ENCODE results near the gene ZNF536. TPM values are rescaled to one million over a fixed set of nuclear protein-coding genes. Genes with fewer than 3 reads are reported as not detected.

Gene ZNF536
- total and polyA plus RNA-seq, 9 of the 15 experiments (the other 6 are each of a cell fraction or from before 2014, with no cell fraction given) = not detected

- no peak for FAIRE-seq
- Histone ChIP-seq H3K4me3 (no peak overlapping the region), H3K79me2 (ENCODE audit: control insufficient read depth, insufficient read depth, low read length) (no peaks in the 10 kb centered on the region), H3K4me1 (replicated peaks in 1 of 2; ENCODE audit: control insufficient read depth in 2 of 2, insufficient read depth in 2 of 2, low read length in 2 of 2) (no peaks in the 10 kb centered on the region), H3K9ac (ENCODE audit: insufficient read depth in 1 of 2, low read depth in 2 of 2, low read length in 2 of 2) (no peak overlapping the region), H2AFZ (ENCODE audit: low read depth, low read length) (no peak overlapping the region), H3K36me3 (ENCODE audit: control insufficient read depth, insufficient read depth, low read length) (no peaks in the 10 kb centered on the region), H3K9me3 (replicated peaks; ENCODE audit: control insufficient read depth, insufficient read depth, low read depth, low read length) (no peaks in the 10 kb centered on the region), H4K20me1 (replicated peaks; ENCODE audit: control insufficient read depth, insufficient read depth, low read length) (no peaks in the 10 kb centered on the region), H3K27ac (ENCODE audit: extremely low read depth, low read depth, low read length) (no peak overlapping the region), H3K27me3 (ENCODE audit: control insufficient read depth in 2 of 2, insufficient read depth in 2 of 2, low read length in 2 of 2) (no peaks in the 10 kb centered on the region; a peak in 1 of 5 replicates), H3K9me1 (ENCODE audit: control insufficient read depth, insufficient read depth, low read length) (no peaks in the 10 kb centered on the region), H3K4me2 (ENCODE audit: insufficient read depth, low read length) (no peak overlapping the region)
- intact Hi-C loops (cut with micrococcal nuclease) (no loop called here), in situ Hi-C loops (cut with MboI) (no loop called here)
- CTCF ChIA-PET (ENCODE audit: low intra/inter-chr PET ratio) = no interaction called here
- DNase-seq (ENCODE audit: extremely low read depth in 1 of 4, low spot score in 3 of 4) = no peak
- WGBS (ENCODE audit: insufficient coverage, low coverage, missing lambda C conversion rate) = 3% methylated on average over 8 of the region's 8 CpGs
- POLR2A ChIA-PET = interaction anchor here (0.7 to 1.0 kb wide), 2 partner anchors 23 to 669 kb away, joined by 3 read pairs; no protein-coding TSS in a partner anchor
- ATAC-seq = no peak
- no TSS peak for BruUV-seq (replicated peaks)
- TF ChIP-seq TCF7L2 (IDR thresholded peaks at IDR 0.05; ENCODE audit: low read depth, low read length) (no peak), MECOM (CRISPR knock-in tag; IDR thresholded peaks at IDR 0.05) (no peak), TFAP4 (CRISPR knock-in tag; IDR thresholded peaks at IDR 0.05; ENCODE audit: borderline replicate concordance) (no peak), CHD2 (IDR thresholded peaks at IDR 0.05; ENCODE audit: low read depth, low read length) (no peak), GABPB2 (CRISPR knock-in tag; conservative IDR thresholded peaks at IDR 0.05) (no peak), SUPT5H (IDR thresholded peaks at IDR 0.05) (no peak), ATF3 (IDR thresholded peaks at IDR 0.05) (no peak), ATF3 (CRISPR knock-in tag; conservative IDR thresholded peaks at IDR 0.05) (no peak), ZNF551 (CRISPR knock-in tag; IDR thresholded peaks at IDR 0.05) (no peak), PML (IDR thresholded peaks at IDR 0.05; ENCODE audit: low read length) (no peak), ZC3H8 (IDR thresholded peaks at IDR 0.05) (no peak), RBM14 (IDR thresholded peaks at IDR 0.05; ENCODE audit: borderline replicate concordance, insufficient read depth, low read depth, low read length) (no peak), TEAD2 (tag; IDR thresholded peaks at IDR 0.05) (no peak)
Observed at GRCh38 chr19:30584090-30584489, 211.9 kb downstream of the ZNF536 start.
